GM12878 (cell line): ENCODE results near the gene SMIM5. TPM values are rescaled to one million over a fixed set of nuclear protein-coding genes. Genes with fewer than 3 reads are reported as not detected.

ENCODE experiments used
- ATAC-seq: fragments of 200-7000 bp; cut with Tn5 transposase; 3 replicates; pipeline ENCODE4 v1.9.1; 2020; ENCODE audit warnings: mild to moderate bottlenecking, moderate library complexity
- BruUV-seq: library from RNA; stranded (reverse); fragments of 400-500 nt; replicated peaks from 2 replicates; lab custom pipeline; 2021; lab: Mats Ljungman, UMichigan
- CTCF ChIA-PET: fragments of 300-600 bp; sonication (Branson Sonifier 250); formaldehyde crosslinking; extraction: SDS; loops from one replicate; lab custom pipeline; 2021; ENCODE audit warnings: inconsistent platforms; lab: Yijun Ruan, JAX
- POLR2A ChIA-PET: fragments of 350-600 bp; formaldehyde crosslinking; extraction: SDS; loops from one replicate; lab custom pipeline; 2021; ENCODE audit warnings: inconsistent platforms; lab: Charles Lee
- RAD21 ChIA-PET: fragments of 300-600 bp; sonication (Branson Sonifier 250); formaldehyde crosslinking; loops from one replicate; lab custom pipeline; 2023; ENCODE audit warnings: antibody characterized with exemption; ENCODE audit not compliant: unreplicated experiment; lab: Charles Lee
- SMC1A ChIA-PET: fragments of 300-600 bp; sonication (Branson Sonifier 250); formaldehyde crosslinking; loops from one replicate; lab custom pipeline; 2023; ENCODE audit not compliant: unreplicated experiment, uncharacterized antibody; lab: Charles Lee
- DNase-seq: peaks from one replicate; pipeline ENCODE4 v3.0.0-alpha.2; 2011; ENCODE audit warnings: low read depth, low spot score
- FAIRE-seq: peaks from 3 replicates; lab custom pipeline; 2011; peaks lifted over from hg19 to GRCh38; lab: Jason Lieb, UNC
- H2AFZ ChIP-seq: 2 replicates; pipeline ENCODE4 v1.6.0; 2011; ENCODE audit warnings: low read depth, low read length, control low read depth; ENCODE audit not compliant: control insufficient read depth
- H3K27ac ChIP-seq: 2 replicates; pipeline ENCODE4 v1.5.1; 2011; ENCODE audit warnings: control low read depth; ENCODE audit not compliant: control insufficient read depth, insufficient read depth
- H3K27me3 ChIP-seq, 2 experiments: replicated peaks in 1 of 2; 2 replicates each; pipeline versions ENCODE4 v1.6.0 to v1.6.1; 2011; ENCODE audit warnings: low read length in 1 of 2; ENCODE audit not compliant: control insufficient read depth in 2 of 2, insufficient read depth in 2 of 2
- H3K36me3 ChIP-seq, 2 experiments: 2 replicates each; pipeline ENCODE4 v1.5.1; 2011; ENCODE audit warnings: low read length in 1 of 2; ENCODE audit not compliant: control insufficient read depth in 2 of 2, insufficient read depth in 2 of 2
- H3K4me1 ChIP-seq: 2 replicates; pipeline ENCODE4 v1.6.1; 2011; ENCODE audit warnings: mild to moderate bottlenecking, low read length, moderate library complexity, mixed read lengths; ENCODE audit not compliant: control insufficient read depth, insufficient read depth
- H3K4me2 ChIP-seq: 2 replicates; pipeline ENCODE4 v1.6.0; 2011; ENCODE audit warnings: control low read depth; ENCODE audit not compliant: control insufficient read depth, insufficient read depth
- H3K4me3 ChIP-seq: fragments of 200-600 bp; sonication (generic); 2 replicates; pipeline ENCODE4 v1.5.1; 2016
- H3K79me2 ChIP-seq: 2 replicates; pipeline ENCODE4 v1.6.0; 2011; ENCODE audit warnings: low read length; ENCODE audit not compliant: control insufficient read depth, insufficient read depth
- H3K9ac ChIP-seq: 2 replicates; pipeline ENCODE4 v1.8.0; 2011; ENCODE audit warnings: low read length, control low read depth, mixed read lengths; ENCODE audit not compliant: control insufficient read depth, insufficient read depth
- H3K9me3 ChIP-seq: replicated peaks from 3 replicates; pipeline ENCODE4 v1.5.1; 2011; ENCODE audit warnings: mild to moderate bottlenecking, low read length; ENCODE audit not compliant: control insufficient read depth, insufficient read depth
- H4K20me1 ChIP-seq: 2 replicates; pipeline ENCODE4 v1.6.0; 2011; ENCODE audit not compliant: control insufficient read depth, insufficient read depth
- CTCF ChIP-seq, 3 experiments: IDR thresholded peaks in 2 of 3; conservative IDR thresholded peaks in 1 of 3; 2 replicates each; pipeline ENCODE4 v1.5.1; 2011; ENCODE audit warnings: low read depth in 3 of 3, low read length in 3 of 3, mild to moderate bottlenecking in 3 of 3, control low read depth in 2 of 3, moderate library complexity in 2 of 3, inconsistent platforms in 1 of 3, mixed read lengths in 1 of 3; ENCODE audit not compliant: control insufficient read depth in 2 of 3, insufficient read depth in 1 of 3; ENCODE audit errors: extremely low read depth in 1 of 3
- E2F4 ChIP-seq: IDR thresholded peaks from 2 replicates; pipeline ENCODE4 v1.6.1; 2012; ENCODE audit warnings: low read depth, low read length, improper control_type of control experiment
- EZH2 ChIP-seq: IDR thresholded peaks from 2 replicates; pipeline ENCODE4 v1.6.1; 2012; ENCODE audit warnings: low read depth, mild to moderate bottlenecking, control low read depth, inconsistent platforms, low read length, borderline replicate concordance; ENCODE audit not compliant: control insufficient read depth
- POLR2AphosphoS2 ChIP-seq: IDR thresholded peaks from 2 replicates; pipeline ENCODE4 v1.6.1; 2011; ENCODE audit warnings: low read depth, mild to moderate bottlenecking, low read length, improper control_type of control experiment, moderate library complexity
- SIN3A ChIP-seq: IDR thresholded peaks from 2 replicates; pipeline ENCODE4 v1.6.1; 2012; ENCODE audit warnings: low read depth, low read length, improper control_type of control experiment
- TCF12 ChIP-seq: IDR thresholded peaks from 2 replicates; pipeline ENCODE4 v1.6.1; 2011; ENCODE audit warnings: low read depth, mild to moderate bottlenecking, low read length
- ZNF274 ChIP-seq: IDR thresholded peaks from one replicate; pipeline ENCODE4 v1.8.0; 2011; ENCODE audit not compliant: insufficient read length, insufficient read depth
- whole genome bisulfite sequencing: methylation state at CpG from one replicate; pipeline ENCODE4 v1.1.6; 2016; ENCODE audit warnings: low lambda C conversion rate; ENCODE audit not compliant: insufficient replicate concordance, insufficient coverage; ENCODE audit errors: missing lambda C conversion rate; 5-methylcytosine and 5-hydroxymethylcytosine counted together
- in situ Hi-C: fragments of 300-500 bp; cut with MboI; formaldehyde crosslinking; loops from 9 replicates; pipeline ENCODE4 v1.14.3; 2018; ENCODE audit warnings: mixed read lengths
- intact Hi-C: fragments of 100-400 bp; cut with micrococcal nuclease; formaldehyde crosslinking; loops from one replicate; pipeline ENCODE4 v1.14.2; 2022; ENCODE audit not compliant: unreplicated experiment
- polyA plus RNA-seq, 11 experiments: library from polyadenylated mRNA; depleted of rRNA in 4 of 11; unstranded in 6 of 11; stranded (reverse) in 5 of 11; fragments of >200 nt; fragmentation: Nextera tagmentation in 4 of 11; fragmentation: Illumina TruSeq in 1 of 11; extraction: Ambion mirVana in 4 of 11; extraction: Trizol in 1 of 11; gene quantifications; 1 replicate in 1 of 11; 2 replicates in 10 of 11; pipeline versions ENCODE4 v1.2.1 to v1.2.3, GENCODE V29; 2011 to 2016; ENCODE audit warnings: inconsistent platforms in 2 of 11, missing spikeins in 2 of 11, low read depth in 1 of 11
- total RNA-seq, 4 experiments: library from RNA; depleted of rRNA in 3 of 4; stranded (reverse); fragments of >200 nt in 3 of 4; fragmentation: Illumina TruSeq in 1 of 4; extraction: Trizol in 1 of 4; gene quantifications; 2 replicates each; pipeline versions ENCODE4 v1.2.1 to v1.2.3, GENCODE V29; 2013 to 2021

The SMIM5 gene
- total and polyA plus RNA-seq, 10 of the 15 experiments (the other 5 are each of a cell fraction or from before 2014, with no cell fraction given) = 0.08 to 0.11 TPM; not detected in 8

GRCh38 chr17:75676461-75676860 is 43.2 kb downstream of the SMIM5 start:
- in situ Hi-C loops (no loop called here), intact Hi-C loops (no loop called here)
- ChIA-PET SMC1A (interaction anchor here (0.9 to 6.6 kb wide), 6 partner anchors 9 to 77 kb away, joined by 3 to 72 read pairs (median 6); partner anchors contain the start of genes RECQL5, SAP30BP and SMIM5), CTCF (interaction anchor here (1.0 to 7.9 kb wide), 8 partner anchors 9 to 75 kb away, joined by 3 to 197 read pairs (median 9); partner anchors contain the start of genes RECQL5, SAP30BP and SMIM5), RAD21 (interaction anchor here (7.6 kb wide), 1 partner anchor 72 kb away, joined by 79 read pairs; no protein-coding TSS in a partner anchor), POLR2A (interaction anchor here (1.0 kb wide), 1 partner anchor 11 kb away, joined by 4 read pairs; no protein-coding TSS in a partner anchor)
- ATAC-seq = no peak
- no peak for TF ChIP-seq ZNF274
- no peak for TF ChIP-seq EZH2
- no peak overlapping the region for H3K9ac ChIP-seq
- no peaks in the 10 kb centered on the region for H3K9me3 ChIP-seq
- no peak overlapping the region for H3K27ac ChIP-seq
- H3K79me2 ChIP-seq = peaks cover 7% of the 10 kb centered on the region
- no peak overlapping the region for H3K4me3 ChIP-seq
- H3K4me2 ChIP-seq = no peak overlapping the region
- DNase-seq = no peak
- H3K4me1 ChIP-seq = no peaks in the 10 kb centered on the region
- WGBS = 31% methylated on average over 3 of the region's 3 CpGs
- no peak overlapping the region for H2AFZ ChIP-seq
- peaks cover 10 to 22% of the 10 kb centered on the region in 2 experiments for H3K36me3 ChIP-seq
- BruUV-seq = no TSS peak
- no peak for FAIRE-seq
- H3K27me3 ChIP-seq = no peaks in the 10 kb centered on the region
- H4K20me1 ChIP-seq = no peaks in the 10 kb centered on the region

- H3K9me3 ChIP-seq = no peaks in the 10 kb centered on the region; the same call in 2 of the 3 replicates
- no peak overlapping the region for H3K9ac ChIP-seq
- ATAC-seq (no peak), DNase-seq (no peak), FAIRE-seq (no peak)
- H2AFZ ChIP-seq = no peak overlapping the region
- H3K27me3 ChIP-seq = no peaks in the 10 kb centered on the region
- peaks cover 1% of the 10 kb centered on the region; the same call in 1 of the 2 replicates for H3K4me1 ChIP-seq
- in situ Hi-C loops (no loop called here), intact Hi-C loops (no loop called here)
- ChIA-PET CTCF (interaction anchor here (1.3 to 13.2 kb wide), 5 partner anchors 9 to 79 kb away, joined by 3 to 134 read pairs (median 7); partner anchors contain the start of gene SMIM5), SMC1A (no interaction called here), POLR2A (interaction anchor here (0.6 to 1.1 kb wide), 3 partner anchors 9 to 30 kb away, joined by 3 to 7 read pairs (median 3); no protein-coding TSS in a partner anchor), RAD21 (interaction anchor here (1.3 kb wide), 1 partner anchor 68 kb away, joined by 6 read pairs; no protein-coding TSS in a partner anchor)
- 76% methylated on average over 11 of the region's 11 CpGs for WGBS
- H3K79me2 ChIP-seq = peaks cover 20% of the 10 kb centered on the region
- TF ChIP-seq CTCF (IDR thresholded peaks at IDR 0.05 in 2 of 3, conservative IDR thresholded peaks at IDR 0.05 in 1 of 3; ENCODE audit: control insufficient read depth in 2 of 3, extremely low read depth in 1 of 3, insufficient read depth in 1 of 3, low read depth in 3 of 3, low read length in 3 of 3) (no peak), TCF12 (no peak), E2F4 (no peak), SIN3A (no peak), POLR2AphosphoS2 (no peak)
- H3K4me2 ChIP-seq = no peak overlapping the region
- H3K4me3 ChIP-seq = no peak overlapping the region
- BruUV-seq = no TSS peak
- peaks cover 6 to 16% of the 10 kb centered on the region in 2 experiments; a peak in 3 of 4 replicates for H3K36me3 ChIP-seq
- H3K27ac ChIP-seq = no peak overlapping the region
- no peaks in the 10 kb centered on the region for H4K20me1 ChIP-seq
These were observed 46.5 kb downstream of the SMIM5 start for GRCh38 chr17:75679706-75680211.
